HCT116 (cell line): ENCODE measurements around the gene CCSER1. TPM values are rescaled to one million over a fixed set of nuclear protein-coding genes. Genes with fewer than 3 reads are reported as not detected.
"Not testable (repeated sequence)": the region's sequence is repeated elsewhere in the genome, so short reads cannot be mapped to it uniquely, and the experiment has no call there.

Experiments used
- ATAC-seq: fragments of 200-7000 bp; cut with Tn5 transposase; 2 replicates; pipeline ENCODE4 v1.9.1; 2020; ENCODE audit warnings: mild to moderate bottlenecking, moderate library complexity
- BruUV-seq: library from RNA; stranded (reverse); fragments of 400-500 nt; replicated peaks from 2 replicates; lab custom pipeline; 2021; lab: Mats Ljungman, UMichigan
- CTCF ChIA-PET: fragments of 300-600 bp; sonication (Branson Sonifier 250); formaldehyde crosslinking; loops from one replicate; lab custom pipeline; 2021; ENCODE audit warnings: antibody characterized with exemption; lab: Charles Lee
- POLR2A ChIA-PET: fragments of 300-600, 350-600 bp; sonication (Branson Sonifier 250); formaldehyde crosslinking; loops from one replicate; lab custom pipeline; 2021; ENCODE audit warnings: antibody characterized with exemption; lab: Charles Lee
- RAD21 ChIA-PET, 2 experiments: fragments of 300-600 bp; sonication (Branson Sonifier 250); formaldehyde crosslinking; loops; one replicate each; lab custom pipeline; 2023; ENCODE audit warnings: low total read pairs in 2 of 2; ENCODE audit not compliant: uncharacterized antibody in 2 of 2, unreplicated experiment in 2 of 2, low non-redundant PET in 1 of 2; lab: Charles Lee
- DNase-seq: peaks from one replicate; pipeline ENCODE4 v3.0.0-alpha.2; 2010; ENCODE audit warnings: low read depth, low spot score
- H2AFZ ChIP-seq: fragments of 200-600 bp; shearing (Covaris generic), sonication (generic); 2 replicates; pipeline ENCODE4 v1.6.1; 2017; ENCODE audit warnings: low read depth, mixed run types, mixed read lengths, antibody characterized with exemption, low read length; ENCODE audit not compliant: poor library complexity, severe bottlenecking
- H3K27ac ChIP-seq: 2 replicates; pipeline ENCODE4 v1.5.1; 2012; ENCODE audit warnings: low read depth, low read length
- H3K27me3 ChIP-seq: fragments of 200-600 bp; sonication (generic); 2 replicates; pipeline ENCODE4 v1.6.1; 2016; ENCODE audit warnings: mixed run types, low read length, mixed read lengths; ENCODE audit not compliant: insufficient read depth
- H3K36me3 ChIP-seq, 2 experiments: fragments of 200-500 bp in 1 of 2; fragments of 200-600 bp in 1 of 2; sonication (Bioruptor generic) in 1 of 2; sonication (generic) in 1 of 2; 2 replicates each; pipeline versions ENCODE4 v1.5.1 to v1.6.1; 2014 to 2016; ENCODE audit warnings: low read length in 2 of 2, inconsistent platforms in 1 of 2, mixed read lengths in 1 of 2, mixed run types in 1 of 2; ENCODE audit not compliant: insufficient read depth in 2 of 2, control insufficient read depth in 1 of 2
- H3K4me1 ChIP-seq, 2 experiments: fragments of 200-600 bp in 1 of 2; sonication (generic) in 1 of 2; 2 replicates each; pipeline versions ENCODE4 v1.5.1 to v1.6.1; 2012 to 2017; ENCODE audit warnings: low read length in 2 of 2, inconsistent platforms in 1 of 2, mild to moderate bottlenecking in 1 of 2, mixed read lengths in 1 of 2, mixed run types in 1 of 2, moderate library complexity in 1 of 2; ENCODE audit not compliant: insufficient read depth in 2 of 2, control insufficient read depth in 1 of 2
- H3K4me2 ChIP-seq: fragments of 200-600 bp; sonication (generic); 2 replicates; pipeline ENCODE4 v1.6.1; 2017; ENCODE audit warnings: mixed run types, low read length, mixed read lengths
- H3K4me3 ChIP-seq, 2 experiments: fragments of 200-600 bp in 1 of 2; sonication (generic) in 1 of 2; replicated peaks in 1 of 2; 2 replicates each; pipeline ENCODE4 v1.5.1; 2011 to 2016; ENCODE audit warnings: low read length in 2 of 2, control low read depth in 1 of 2, low read depth in 1 of 2, mild to moderate bottlenecking in 1 of 2, mixed read lengths in 1 of 2, mixed run types in 1 of 2
- H3K79me2 ChIP-seq: fragments of 200-600 bp; sonication (generic); 2 replicates; pipeline ENCODE4 v1.6.1; 2017; ENCODE audit warnings: mild to moderate bottlenecking, mixed run types, low read length, moderate library complexity, mixed read lengths; ENCODE audit not compliant: insufficient read depth
- H3K9ac ChIP-seq: fragments of 200-600 bp; sonication (generic); 2 replicates; pipeline ENCODE4 v1.6.1; 2016; ENCODE audit warnings: low read length, mixed read lengths
- H3K9me2 ChIP-seq: fragments of 200-600 bp; sonication (generic), shearing (Covaris generic); 2 replicates; pipeline ENCODE4 v1.6.1; 2017; ENCODE audit warnings: mixed run types, mild to moderate bottlenecking, moderate library complexity; ENCODE audit not compliant: insufficient read depth
- H3K9me3 ChIP-seq, 2 experiments: fragments of 200-500 bp in 1 of 2; fragments of 200-600 bp in 1 of 2; sonication (Bioruptor generic) in 1 of 2; sonication (generic) in 1 of 2; 2 replicates each; pipeline ENCODE4 v1.6.1; 2014 to 2017; ENCODE audit warnings: low read length in 2 of 2, mixed read lengths in 2 of 2, inconsistent platforms in 1 of 2, low read depth in 1 of 2, mild to moderate bottlenecking in 1 of 2, mixed run types in 1 of 2, moderate library complexity in 1 of 2; ENCODE audit not compliant: control insufficient read depth in 1 of 2, insufficient read depth in 1 of 2
- H4K20me1 ChIP-seq: fragments of 200-600 bp; sonication (generic), shearing (Covaris generic); 2 replicates; pipeline ENCODE4 v1.6.1; 2017; ENCODE audit warnings: mixed run types, mild to moderate bottlenecking, moderate library complexity; ENCODE audit not compliant: insufficient read depth
- EGR1 ChIP-seq: IDR thresholded peaks from 2 replicates; pipeline ENCODE4 v1.6.1; 2012; ENCODE audit warnings: low read depth
- RAD21 ChIP-seq: IDR thresholded peaks from 2 replicates; pipeline ENCODE4 v1.6.1; 2012; ENCODE audit warnings: low read depth, mild to moderate bottlenecking
- SRF ChIP-seq: IDR thresholded peaks from 2 replicates; pipeline ENCODE4 v1.6.1; 2012; ENCODE audit warnings: low read depth
- ZFX ChIP-seq: fragments of 450-650 bp; IDR thresholded peaks from 2 replicates; pipeline ENCODE4 v1.6.1; 2017
- intact Hi-C: fragments of 100-400 bp; cut with micrococcal nuclease; formaldehyde crosslinking; loops from 2 replicates; pipeline ENCODE4 v1.10.0; 2022
- total RNA-seq: library from RNA; stranded (reverse); gene quantifications from one replicate; pipeline ENCODE4 v1.2.1, GENCODE V29; 2021; ENCODE audit not compliant: unreplicated experiment

CCSER1 gene
- total RNA-seq, 1 experiment from 2014 or later: 6.7 TPM

DNA sequence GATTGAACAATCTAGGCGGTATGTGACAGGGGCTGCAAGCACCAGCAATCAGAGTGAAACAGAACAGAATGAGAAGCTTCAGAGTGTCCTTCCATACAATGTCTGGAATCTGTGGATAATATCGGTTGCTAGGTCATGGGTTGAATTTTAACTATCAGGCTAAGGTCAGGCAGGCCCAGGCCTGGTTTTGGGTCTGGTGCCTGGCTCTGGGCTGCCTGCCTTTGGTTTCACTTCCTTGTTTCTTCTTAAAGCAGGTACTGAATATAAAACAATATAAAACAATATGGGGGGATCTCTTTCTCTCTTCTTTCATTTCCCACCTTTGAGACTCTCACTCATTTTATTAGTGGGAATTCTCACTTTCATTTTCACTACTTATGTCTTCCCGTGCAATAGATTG lies 962.0 kb downstream of the CCSER1 start:
- Histone ChIP-seq H3K4me2 (no peak overlapping the region), H3K9ac (no peak overlapping the region), H3K79me2 (no peaks in the 10 kb centered on the region), H3K36me3 (no peaks in the 10 kb centered on the region), H3K27me3 (no peaks in the 10 kb centered on the region), H2AFZ (no peak overlapping the region), H3K4me3 (no peak overlapping the region), H3K4me1 (no peaks in the 10 kb centered on the region), H3K9me3 (no peaks in the 10 kb centered on the region), H3K9me2 (no peaks in the 10 kb centered on the region; the same call in 1 of the 2 replicates), H4K20me1 (no peaks in the 10 kb centered on the region), H3K27ac (no peak overlapping the region)
- intact Hi-C loops: no loop called here
- no peak for DNase-seq
- CTCF ChIA-PET: no interaction called here
- POLR2A ChIA-PET: no interaction called here
- no peak for ATAC-seq
- RAD21 ChIA-PET: no interaction called here
- TF ChIP-seq SRF: no peak
- no peak for TF ChIP-seq EGR1
- no TSS peak for BruUV-seq

DNA sequence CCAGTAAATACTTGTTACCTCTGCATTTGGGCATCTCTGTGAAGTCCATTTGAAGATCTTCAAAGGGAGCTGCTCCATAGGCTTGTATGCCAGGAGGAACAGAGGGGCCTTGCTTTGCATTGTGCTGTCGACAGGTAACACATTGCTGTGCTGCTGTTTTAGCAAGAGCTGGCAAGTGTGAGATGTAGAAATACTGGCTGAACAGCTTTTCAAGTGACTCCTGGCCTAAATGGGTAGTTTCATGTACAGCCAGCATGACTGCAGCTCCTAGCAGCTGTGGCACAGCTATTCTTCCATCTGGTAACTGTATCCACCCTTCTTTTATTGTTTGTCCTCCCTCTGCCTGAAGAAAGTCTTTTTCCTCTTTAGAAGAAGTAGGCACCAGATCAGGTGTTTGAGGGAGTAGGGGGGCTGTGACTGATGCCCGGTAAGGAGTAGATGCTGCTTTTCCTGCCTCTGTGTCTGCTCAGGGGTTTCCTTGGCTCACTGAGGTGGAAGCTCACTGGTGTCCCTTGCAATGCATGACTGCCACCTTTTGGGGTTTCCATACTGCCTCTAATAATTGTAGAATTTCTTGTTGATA lies 965.3 kb downstream of the CCSER1 start:
- Histone ChIP-seq H3K9ac (no peak overlapping the region), H2AFZ (no peak overlapping the region), H3K27me3 (no peaks in the 10 kb centered on the region), H3K79me2 (no peaks in the 10 kb centered on the region), H3K4me3 (no peak overlapping the region), H3K4me1 (no peaks in the 10 kb centered on the region), H3K9me2 (no peaks in the 10 kb centered on the region; the same call in 1 of the 2 replicates), H3K9me3 (no peaks in the 10 kb centered on the region), H3K27ac (no peak overlapping the region), H3K4me2 (no peak overlapping the region), H3K36me3 (no peaks in the 10 kb centered on the region), H4K20me1 (no peaks in the 10 kb centered on the region)
- CTCF ChIA-PET: interaction anchor here (1.1 to 1.6 kb wide), 2 partner anchors 292 to 673 kb away, joined by 3 to 8 read pairs; no protein-coding TSS in a partner anchor
- POLR2A ChIA-PET: interaction anchor here (1.3 kb wide), 1 partner anchor 8 kb away, joined by 3 read pairs; no protein-coding TSS in a partner anchor
- intact Hi-C loops: no loop called here
- BruUV-seq: no TSS peak
- ATAC-seq: no peak
- no peak for DNase-seq
- TF ChIP-seq RAD21 (peak; percentile 47; the same call in 1 of the 2 replicates), ZFX (no peak)
- RAD21 ChIA-PET: no interaction called here

DNA sequence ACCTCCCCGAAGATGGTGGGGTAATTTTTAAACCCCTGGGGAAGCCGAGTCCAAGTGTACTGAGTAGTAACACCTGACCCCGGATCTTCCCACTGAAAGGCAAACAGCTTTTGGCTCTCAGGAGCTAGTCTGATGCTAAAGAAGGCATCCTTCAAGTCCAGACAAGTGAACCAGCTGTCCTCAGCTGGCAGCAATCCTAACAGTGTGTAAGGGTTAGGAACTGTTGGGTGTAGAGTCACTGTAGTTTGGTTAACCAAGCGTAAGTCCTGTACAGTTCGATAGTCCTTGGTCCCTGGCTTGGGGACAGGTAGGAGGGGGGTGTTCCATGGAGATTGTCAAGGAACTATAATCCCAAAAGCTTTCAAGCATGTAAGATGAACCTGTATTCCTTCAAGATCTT lies 967.0 kb downstream of the CCSER1 start:
- intact Hi-C loops, DNase-seq, RAD21 ChIA-PET, H3K79me2 ChIP-seq, H3K4me1 ChIP-seq, H3K9me2 ChIP-seq, H3K27ac ChIP-seq, H3K36me3 ChIP-seq, H3K9ac ChIP-seq, H3K4me3 ChIP-seq, H3K4me2 ChIP-seq, BruUV-seq, H2AFZ ChIP-seq, H3K27me3 ChIP-seq, CTCF ChIA-PET, H4K20me1 ChIP-seq, H3K9me3 ChIP-seq, ATAC-seq, POLR2A ChIA-PET: not testable (repeated sequence)
